NCI-H1092 (cell line): ENCODE data around the gene PLCB2.

ENCODE experiments used
- DNase-seq: peaks from one replicate; lab custom pipeline; 2025; lab: John Stamatoyannopoulos, UW

Gene PLCB2

DNA sequence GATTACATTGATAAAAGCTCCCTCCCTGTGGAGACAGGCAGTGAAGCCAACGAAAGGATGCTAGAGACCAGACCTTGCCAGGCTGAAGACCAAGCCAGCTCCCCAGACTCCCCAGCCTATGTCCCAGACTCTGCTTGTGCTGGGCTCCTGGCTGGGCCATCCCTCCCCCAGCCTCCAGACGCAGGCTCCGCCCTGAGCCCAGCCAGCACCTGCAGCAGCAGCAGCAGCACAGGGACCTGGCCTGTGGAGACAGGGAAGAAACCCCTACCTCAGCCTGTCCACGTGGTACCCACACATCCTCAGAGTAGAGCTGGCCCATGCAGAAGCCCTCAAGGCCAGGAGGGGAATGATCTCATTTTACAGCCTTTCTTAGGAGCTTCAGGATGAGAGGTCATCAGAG, 38.1 kb downstream of the PLCB2 start:
- DNase-seq = no peak

DNA sequence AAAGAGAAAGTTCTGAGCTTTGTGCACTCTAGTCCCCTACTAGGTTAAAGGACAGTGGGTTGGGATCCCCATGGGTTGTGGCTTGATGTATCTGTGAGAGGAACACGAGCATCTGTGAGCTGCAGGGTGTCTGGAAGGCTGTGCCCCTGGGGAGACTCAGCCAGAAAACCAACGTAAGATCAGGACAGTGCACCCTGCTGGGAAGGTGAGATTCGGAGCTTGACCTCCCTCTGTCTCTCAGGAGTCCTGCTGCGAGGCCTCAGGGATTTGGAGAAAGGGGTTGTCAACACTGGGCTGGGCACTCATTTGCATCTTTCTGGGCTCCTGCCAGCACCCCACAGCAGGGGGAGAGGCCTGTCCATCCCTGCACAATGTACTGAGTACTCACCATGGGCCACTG, 40.1 kb downstream of the PLCB2 start:
- no peak for DNase-seq

DNA sequence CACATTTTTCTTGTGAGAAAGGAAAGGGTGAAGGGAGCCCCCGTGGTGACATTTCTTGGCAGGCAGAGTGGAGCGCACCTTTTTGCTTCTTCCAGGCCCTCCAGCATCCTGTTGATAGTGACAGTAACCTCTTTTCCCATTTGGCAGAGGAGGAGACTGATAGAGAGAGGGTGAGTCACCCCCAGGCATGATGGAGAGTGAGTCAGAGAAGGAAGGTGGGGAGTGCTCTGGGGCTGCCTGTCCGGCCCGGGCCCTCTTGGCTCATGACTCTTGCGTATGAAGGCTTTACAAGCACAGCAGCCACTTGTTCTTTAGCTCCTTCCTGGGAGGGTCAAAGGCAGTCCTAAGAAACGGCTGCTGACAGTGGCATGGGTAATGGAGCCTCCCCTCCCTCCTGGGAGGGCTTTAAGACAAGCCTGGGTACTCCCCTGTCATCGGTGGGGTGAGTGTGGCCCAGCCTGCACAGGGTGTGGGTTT, 40.9 kb downstream of the PLCB2 start:
- DNase-seq = no peak

DNA sequence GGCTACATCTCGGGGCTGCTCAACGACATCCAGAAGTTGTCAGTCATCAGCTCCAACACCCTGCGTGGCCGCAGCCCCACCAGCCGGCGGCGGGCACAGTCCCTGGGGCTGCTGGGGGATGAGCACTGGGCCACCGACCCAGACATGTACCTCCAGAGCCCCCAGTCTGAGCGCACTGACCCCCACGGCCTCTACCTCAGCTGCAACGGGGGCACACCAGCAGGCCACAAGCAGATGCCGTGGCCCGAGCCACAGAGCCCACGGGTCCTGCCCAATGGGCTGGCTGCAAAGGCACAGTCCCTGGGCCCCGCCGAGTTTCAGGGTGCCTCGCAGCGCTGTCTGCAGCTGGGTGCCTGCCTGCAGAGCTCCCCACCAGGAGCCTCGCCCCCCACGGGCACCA, 41.9 kb downstream of the PLCB2 start:
- no peak for DNase-seq

DNA sequence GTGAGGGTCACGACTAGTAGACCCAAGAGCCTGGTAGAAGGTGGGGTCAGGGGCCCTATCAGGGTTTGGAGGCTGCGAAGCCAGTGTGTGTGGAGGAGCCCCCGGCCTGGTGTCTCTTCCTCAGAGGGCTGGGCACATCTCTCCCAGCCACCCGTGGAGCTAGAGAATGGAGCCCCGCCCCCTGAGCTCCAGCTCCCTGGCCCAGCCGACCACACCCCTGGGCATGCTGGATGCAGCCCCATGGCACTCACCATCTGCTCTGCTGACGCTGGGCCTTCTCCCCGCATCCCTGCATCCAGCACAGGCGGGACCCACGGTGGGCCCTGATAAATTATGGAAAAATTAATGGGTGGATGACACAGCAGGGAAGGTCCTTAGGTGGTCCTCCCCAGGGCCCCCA, 42.4 kb downstream of the PLCB2 start:
- DNase-seq = no peak

DNA sequence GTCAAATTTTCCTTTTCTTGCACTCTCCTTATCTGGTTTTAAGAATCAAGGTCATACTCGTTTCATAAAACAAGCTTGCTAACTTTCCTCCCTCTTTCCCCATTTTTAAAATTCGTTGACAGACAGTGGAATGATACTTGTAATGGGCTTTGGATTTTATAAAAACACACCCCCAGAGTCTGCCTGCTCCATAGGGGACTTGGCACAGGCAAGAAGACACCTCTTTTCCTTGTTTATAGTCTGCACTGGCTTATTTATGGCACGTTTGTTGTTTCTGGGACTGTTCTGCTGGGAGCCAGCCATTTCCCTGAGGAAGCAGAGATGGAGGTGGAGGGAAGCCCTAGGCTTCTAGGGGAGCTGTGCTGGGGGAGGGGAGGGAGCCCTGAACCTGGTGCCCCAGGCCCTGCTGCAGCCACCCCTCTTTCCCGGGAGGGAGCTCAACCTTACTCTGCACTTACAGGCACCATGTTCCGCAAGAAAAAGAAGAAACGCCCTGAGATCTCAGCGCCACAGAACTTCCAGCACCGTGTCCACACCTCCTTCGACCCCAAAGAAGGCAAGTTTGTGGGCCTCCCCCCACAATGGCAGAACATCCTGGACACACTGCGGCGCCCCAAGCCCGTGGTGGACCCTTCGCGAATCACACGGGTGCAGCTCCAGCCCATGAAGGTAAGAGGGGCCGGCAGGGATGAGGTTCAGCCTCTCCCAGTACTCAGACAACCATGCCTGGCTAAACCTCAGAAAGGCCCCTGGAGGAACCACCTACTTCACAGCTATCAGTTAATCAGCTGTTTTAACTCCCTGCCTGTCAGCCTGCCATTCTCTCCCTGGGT, 43.2 kb downstream of the PLCB2 start:
- no peak for DNase-seq

DNA sequence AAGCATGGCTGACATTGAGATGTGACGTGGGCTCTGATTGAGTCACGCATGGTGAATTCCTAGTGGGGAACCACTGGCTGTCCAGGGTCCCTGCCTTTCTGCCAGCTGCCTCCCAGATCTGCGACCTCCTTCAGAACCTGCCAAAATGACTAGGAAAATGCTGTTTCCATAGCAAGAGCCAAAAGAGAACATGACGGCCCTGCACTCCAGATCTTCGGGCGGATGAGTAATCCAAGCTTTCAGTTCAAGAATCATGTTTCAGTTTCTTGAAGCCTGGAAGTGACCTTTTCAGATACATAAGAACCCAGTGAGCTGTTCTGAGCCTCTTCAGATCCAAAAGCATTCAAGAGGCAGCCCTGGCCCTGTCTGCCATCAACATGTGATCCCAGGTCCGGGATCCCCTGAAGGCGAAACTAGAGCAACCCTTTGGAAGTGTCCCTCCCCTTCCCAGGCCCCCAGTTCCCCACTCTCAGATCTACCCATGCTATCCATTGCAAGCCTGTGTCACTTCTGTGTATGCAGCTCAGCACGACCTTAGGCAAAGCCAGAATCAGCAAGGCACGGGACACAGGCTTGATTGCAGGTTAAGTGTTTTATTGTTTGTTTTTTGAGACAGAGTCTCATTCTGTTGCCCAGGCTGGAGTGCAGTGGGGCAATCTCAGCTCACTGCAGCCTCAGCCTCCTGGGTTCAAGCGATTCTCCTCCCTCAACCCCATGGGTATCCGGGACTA, 44.5 kb downstream of the PLCB2 start:
- no peak for DNase-seq

DNA sequence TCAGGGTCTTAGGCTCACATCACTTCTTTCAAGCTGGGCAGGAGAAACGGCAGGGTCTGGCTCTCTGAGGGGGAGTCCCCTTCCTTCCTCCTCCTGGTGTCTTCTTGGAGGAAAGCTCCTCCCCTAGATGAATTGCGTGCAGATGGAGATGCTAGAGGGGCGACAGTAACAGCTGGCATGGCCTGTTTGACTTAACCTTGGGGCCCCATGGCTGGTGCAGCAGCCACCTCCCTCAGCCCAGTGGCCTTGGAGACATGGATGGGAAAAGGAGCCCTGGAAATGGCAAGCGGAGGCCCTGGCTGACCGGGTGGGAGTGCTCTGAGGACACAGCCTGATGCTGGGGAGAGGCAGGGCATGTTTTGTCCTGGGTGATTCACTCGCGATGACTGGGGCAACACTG, 48.7 kb downstream of the PLCB2 start:
- DNase-seq = no peak

DNA sequence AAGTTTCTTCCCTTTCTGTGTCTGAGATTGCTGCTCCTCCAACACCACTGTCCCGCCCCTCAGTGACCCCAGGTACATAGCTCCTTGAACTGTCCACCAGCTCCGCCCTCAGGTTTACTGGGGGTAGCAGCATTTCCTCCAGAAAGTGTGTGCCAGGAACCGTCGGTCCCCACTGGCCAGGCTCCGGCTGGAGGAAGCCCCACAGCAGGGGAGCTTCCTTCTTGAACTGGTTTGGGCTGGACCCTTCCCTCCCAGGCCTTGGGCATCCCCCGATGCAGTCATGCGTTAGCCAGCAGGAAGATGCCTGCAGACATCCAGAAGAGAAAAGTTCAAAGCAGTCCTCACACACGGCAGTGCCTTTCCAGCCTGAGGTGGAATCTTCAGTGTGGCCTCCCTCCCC, 49.2 kb downstream of the PLCB2 start:
- no peak for DNase-seq

DNA sequence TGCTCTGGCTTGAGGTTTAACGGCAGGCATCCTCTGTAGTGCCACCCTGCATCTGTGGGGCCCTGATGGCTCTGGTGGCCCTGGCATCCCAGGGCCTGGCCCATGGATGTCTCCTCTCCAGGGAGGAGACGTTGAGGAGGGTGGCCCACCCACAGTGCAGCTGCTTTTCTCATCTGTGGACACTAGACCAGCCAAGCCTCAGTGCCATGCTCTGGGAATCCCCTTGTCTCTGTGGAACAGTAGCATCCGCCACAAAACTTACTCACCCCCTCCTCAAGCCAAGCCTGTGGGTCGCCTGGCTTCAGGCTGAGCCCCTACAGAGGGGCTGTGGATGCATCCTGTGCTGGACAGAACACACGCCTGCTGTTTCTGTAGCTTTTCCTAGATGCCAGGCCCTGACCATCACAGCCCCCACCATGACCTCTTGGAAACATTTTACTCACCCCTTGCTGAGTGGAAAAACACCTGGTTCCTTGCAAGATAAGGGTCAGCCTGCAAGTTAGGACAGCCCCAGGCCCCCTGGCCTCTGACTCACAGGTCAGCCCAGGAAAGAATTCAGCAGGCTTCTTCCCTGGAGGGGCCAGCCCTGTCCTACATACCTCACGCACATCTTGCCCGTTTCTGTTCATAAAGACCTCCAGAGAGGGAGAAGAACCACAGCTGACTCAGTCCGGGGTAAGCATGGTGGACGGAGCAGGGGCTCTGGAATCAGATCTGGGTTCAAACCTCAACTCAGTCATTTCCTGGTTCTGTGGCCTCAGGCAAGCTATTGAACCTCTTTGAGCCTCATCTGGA, 49.9 kb downstream of the PLCB2 start:
- DNase-seq = no peak

DNA sequence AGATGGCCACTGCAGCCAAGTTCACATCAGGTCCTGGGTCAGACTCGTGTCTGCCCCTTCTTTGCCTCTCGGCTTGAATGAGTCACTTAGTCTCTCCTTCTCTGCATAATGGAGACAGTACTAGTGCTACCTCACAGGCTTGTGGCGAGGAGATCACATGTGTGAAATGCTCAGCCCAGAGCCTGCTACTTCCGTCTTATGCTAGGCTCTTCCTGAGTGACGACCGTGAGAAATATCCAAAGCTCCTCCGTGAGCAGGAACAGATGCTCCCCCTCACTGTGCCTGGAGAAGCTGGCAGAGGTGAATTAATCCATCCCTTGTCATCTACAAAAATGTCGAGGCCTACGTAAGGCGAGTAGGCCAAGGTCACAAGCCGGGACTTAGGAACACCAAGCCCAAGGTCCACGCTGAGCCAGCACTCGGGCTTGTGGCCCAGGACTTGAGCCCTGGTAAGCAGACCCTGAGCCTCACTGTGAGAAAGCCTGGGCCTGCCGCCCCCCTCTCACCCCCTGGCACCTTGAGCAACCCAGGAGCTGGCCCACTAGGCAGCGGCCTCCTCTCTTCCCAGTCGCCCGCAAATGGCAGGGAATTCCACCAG, 51.0 kb downstream of the PLCB2 start:
- no peak for DNase-seq

DNA sequence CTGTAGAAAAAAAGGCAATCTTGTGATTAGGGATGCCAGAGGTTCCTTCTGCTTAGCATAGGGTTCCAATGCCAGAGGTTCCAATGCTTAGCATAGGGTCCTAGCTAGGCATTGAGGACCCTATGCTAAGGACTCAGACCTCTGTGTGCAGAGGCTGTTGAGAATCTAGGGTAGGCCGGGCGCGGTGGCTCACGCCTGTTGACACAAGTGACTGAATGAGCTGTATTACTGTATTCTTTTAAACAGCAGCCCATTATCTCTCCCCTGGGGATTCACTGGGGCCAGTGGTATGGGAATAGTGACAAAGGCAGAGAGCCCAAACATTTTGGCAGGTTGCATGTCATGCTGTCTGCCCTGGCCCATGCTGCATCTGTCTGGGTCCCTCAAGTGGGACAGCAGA, 52.7 kb downstream of the PLCB2 start:
- no peak for DNase-seq

DNA sequence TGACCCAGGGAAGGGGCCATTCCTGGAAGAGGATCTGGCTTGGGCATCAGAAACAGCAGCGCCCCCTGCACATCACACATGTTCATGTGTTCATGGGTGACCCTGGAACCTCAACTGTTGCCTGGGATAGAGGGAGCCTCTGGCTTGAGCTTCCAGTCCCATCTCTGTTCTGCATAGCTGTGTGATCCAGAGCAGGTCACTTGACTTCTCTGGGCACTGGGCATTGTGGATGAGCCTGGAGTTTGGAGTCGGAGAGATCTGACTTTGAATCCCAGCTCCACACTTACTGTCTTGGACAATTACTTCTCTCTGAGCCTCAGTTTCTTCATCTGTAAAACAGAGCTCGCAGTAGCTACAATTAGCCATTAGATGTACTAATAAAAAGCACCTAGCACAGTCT, 53.3 kb downstream of the PLCB2 start:
- no peak for DNase-seq

DNA sequence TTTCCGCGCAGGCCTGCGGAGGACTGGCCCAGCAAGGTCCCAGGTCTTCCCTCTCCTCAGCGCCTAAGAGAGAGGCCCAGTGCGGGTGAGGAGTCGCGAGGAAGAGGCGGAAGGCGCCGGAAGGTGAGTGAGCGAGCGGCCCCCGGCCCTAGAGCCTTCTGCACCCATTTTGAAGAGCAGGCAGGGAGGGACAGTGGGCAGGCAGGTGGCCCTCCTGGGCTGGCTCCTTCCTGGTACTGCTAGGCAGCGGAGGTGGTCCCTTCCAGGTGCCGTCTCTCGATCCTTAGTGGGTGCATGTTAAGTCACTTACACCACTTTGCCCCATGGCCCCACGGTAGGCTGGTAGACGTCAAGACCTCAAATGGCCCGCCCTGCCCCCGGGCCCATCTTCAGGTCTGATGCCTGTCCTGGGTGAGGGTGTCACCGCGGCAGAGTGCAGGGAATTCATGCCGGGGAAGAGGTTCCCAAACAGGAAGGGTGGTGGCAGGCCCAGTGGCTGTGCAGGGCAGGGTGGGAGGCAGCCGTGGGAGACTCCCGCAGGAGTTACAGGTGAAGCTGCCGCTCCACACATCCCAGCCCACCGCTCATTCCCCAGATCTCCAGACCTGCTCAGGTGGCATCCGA, 54.5 kb downstream of the PLCB2 start:
- DNase-seq = no peak

DNA sequence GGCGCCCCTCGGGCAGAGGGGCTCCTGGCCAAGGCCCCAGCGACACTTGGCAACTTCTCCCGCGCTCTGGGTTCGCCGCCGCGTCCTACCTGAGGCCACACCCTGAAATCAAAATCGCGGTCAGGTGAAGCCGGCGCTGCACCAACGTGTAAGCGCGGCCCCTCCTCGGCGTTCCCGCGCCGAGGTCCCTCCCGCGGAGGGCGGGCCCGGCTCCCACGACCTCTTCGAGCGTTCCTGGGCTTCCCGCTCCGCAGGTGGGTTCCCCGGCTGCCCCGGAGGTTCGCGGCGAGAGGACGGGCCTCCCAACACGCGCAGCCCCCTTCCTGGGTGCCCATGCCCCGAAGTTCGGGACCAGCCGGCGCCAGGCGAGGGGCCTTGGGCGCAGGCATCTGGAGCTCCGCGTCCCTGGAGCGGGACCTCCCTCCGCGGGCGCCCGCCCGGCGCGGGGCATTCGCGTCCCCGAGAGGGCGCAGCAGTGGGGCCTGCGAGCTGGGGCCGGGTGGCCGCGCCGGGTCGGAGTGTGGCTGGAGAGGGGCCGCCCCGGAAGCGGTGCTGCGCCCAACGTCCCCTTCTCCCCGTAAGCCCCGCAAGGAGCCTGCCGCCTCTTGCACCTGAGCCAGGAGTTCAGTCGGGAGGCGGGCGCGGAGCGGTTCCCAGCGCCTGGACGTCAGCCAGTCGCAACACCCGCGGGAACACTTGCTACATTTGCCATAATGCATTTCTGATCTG, 55.1 kb downstream of the PLCB2 start:
- no peak for DNase-seq

DNA sequence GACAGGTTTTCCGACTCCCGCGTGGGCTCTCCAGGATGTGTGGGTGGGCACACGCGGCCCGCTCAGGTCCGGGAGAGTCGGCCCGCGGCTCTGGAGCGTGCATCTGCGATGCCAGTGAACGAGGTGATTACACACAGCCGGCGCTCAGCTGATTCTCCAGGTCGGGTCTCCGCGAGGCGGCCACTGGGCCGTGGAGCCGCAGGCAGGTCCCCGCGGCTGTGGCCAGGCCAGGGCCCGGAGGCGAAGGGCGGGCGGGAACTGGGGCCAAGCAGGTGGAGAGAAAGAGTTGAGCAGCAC, 55.6 kb downstream of the PLCB2 start:
- no peak for DNase-seq

DNA sequence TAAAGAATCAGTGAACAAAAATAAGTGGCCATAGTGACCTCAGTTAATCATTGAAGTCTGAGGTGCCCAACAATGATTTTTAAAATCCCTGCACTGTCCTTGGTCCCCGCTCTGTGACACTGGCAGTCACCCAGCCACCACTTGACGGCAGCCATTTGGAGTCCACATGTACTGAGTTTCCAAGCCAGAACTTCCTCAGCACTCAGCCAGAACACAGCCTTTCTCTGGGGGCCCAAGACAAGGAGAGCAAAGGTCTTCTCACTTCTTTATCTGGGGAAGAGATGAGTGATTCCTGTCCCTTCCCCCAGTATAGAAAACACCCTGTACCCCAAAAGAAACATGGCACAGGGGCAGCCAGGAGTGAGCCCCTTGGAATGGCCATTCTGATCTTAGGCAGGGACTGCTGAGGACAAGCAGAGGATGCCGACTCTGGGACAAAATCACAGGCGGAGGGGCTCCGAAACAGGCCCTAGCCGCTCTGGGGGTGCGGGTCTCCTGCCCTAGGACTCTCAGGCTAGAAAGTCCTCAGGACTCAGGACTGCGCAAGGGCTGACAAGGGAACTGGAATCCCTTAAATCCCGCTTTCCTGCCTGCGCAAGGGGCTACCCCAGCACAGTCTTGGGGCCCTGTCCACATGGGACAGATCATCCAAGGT, 56.1 kb downstream of the PLCB2 start:
- no peak for DNase-seq

DNA sequence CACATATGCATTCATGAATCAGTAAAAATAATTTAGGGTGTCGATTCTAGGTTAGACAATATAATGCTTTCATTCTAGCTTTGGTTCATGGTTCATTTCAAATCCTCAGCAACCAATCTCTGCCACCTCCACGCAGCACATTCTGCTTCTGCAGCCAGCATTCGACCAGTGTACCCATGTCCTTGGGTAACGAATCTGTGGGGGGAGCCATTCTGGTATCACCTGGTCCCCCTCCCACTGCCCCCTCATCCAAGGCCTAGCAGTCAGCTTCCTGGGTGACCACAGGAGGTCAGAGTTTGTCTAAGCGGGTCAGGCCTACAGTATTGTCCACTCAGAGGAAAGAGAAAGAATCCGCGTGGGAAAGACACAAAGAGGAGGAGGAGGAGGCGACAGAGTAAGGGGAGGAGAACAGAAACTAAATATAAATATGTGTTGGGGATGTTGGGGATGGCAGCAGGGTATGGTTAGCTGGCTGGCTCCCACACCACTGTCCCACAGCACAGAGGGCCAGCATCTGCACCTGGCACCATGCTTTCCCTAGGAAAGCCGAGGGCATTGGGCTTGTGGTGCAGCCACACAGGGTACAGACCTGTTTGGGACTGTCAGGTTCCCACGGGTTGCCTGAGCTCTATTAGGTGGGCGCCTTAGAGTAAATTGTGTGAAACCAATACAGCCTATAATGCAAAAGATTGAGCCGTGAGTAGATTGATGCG, 56.8 kb downstream of the PLCB2 start:
- no peak for DNase-seq

DNA sequence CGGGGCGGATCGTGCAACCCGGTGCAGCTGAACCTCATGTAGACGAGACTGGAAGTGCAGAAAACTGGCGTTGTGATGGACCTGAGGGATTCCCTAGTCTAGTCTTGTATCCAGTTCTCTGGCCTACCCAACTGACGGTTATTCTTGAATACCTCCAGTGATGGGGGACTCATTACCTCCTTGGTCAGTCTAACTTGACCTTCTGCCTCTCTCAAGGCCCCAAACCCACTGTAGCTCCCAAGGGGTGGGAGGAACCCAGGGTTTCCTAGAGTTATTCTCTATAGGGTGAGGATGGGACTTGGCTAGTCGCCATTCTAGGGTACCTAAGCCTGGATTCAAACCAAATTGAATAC, 57.5 kb downstream of the PLCB2 start:
- DNase-seq = no peak
